ENCODE results near the gene DCANP1. TPM values are rescaled to one million over a fixed set of nuclear protein-coding genes. Genes with fewer than 3 reads are reported as not detected.
A peak's percentile ranks its signal among the peaks of the same experiment; 100 is the strongest.

Gene DCANP1
- polyA plus RNA-seq, 10 donors, result 0.08 to 0.23 (median 0.13) TPM; not detected in 6

DNA sequence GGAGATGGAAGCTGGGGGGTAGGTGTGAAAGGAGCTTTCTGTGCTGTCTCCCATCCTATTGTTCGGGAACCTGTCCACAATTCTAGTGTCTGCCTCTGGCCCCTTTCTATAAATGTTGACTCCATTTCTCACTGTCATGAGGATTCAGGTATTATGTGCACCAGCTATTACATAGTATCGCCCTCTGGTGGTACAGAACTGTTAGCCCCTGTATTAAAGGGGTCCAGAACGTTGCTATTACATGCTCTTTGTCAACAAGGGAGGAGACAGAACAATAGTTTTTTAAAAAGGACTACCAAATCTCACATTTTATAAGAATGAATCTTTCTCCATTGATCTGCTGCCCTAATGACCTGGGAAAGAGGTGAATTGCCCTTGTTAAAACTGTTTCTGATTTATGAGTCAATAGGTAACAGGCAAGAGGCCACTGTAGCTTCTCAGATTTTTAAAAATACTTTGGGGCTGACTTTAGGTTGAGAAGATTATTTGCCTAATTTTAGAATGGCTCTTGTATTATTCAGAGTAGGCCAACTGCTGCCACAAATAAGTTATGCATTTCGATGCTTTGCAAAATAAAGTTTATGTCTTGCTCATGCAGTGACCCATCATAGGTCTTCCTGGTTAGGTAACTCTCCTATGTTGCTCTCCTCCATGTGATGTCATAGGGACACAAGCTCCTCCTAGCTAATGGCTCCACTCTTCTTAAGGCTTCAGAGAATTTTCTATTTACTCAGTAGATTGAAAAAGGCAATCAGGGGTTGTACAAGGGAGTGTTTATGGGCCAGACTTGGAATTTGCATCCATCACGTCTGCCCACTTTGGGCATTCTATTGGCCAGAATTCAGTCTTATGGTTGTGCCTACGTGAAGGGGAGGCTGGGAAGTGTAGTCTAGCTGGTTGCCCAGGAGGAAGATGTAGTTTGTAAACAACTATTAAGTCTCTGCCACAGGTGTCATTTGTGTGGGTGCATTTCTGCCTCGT, 20.8 kb downstream of the DCANP1 start:
- no peak for DNase-seq

DNA sequence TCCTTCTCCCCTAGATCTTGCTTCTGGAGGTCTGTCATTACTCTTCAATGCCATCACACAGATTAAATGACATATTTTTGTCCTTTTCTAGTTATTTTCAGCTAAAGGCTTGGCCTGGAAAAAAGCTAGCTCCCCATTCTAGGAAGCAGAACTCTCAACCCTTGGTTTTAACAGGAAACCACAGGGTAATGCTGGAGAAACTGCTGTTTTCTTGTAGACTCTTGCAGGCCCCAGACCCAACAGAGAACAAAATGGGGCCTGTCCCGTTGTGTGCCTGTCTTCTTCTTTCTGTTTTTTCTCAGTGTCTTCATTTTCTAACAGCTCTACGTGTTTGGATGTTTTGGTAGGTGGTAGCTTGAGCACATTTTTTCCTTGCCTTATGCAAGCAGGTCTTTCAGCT, 21.5 kb downstream of the DCANP1 start:
- DNase-seq, result no peak

GRCh38 chr5:135423846-135424168, 23.3 kb downstream of the DCANP1 start:
- peak in 1 of 3 donors; percentile 54 for DNase-seq

- peak in 1 of 3 donors; percentile 59 for DNase-seq
Observed at GRCh38 chr5:135423146-135423845, 23.9 kb downstream of the DCANP1 start.

GRCh38 chr5:135422419-135422818, 24.7 kb downstream of the DCANP1 start:
- no peak for DNase-seq

DNA sequence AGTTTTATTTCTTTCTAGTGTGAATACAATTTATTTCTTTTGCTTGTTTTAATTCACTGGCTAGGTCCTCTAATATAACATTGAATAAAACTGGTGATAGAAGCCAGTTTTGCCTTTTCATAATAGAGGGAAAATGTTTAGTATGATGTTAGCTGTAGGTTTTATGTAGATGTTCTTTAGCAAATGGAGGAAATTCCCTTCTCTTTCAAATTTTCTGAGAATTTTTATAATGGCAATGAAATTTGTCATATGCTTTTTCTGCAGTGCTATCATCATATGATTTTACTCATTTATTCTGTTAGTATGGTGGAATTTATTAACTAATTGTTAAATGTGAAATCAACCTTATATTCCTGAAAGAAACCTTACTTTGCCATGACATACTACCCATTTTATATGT, 30.1 kb downstream of the DCANP1 start:
- no peak for DNase-seq

- no peak for DNase-seq
Observed at GRCh38 chr5:135405082-135405481, 42.1 kb downstream of the DCANP1 start.

- no peak for DNase-seq
Observed at GRCh38 chr5:135402031-135402430, 45.1 kb downstream of the DCANP1 start.

GRCh38 chr5:135400866-135401265, 46.3 kb downstream of the DCANP1 start:
- DNase-seq, result no peak

DNA sequence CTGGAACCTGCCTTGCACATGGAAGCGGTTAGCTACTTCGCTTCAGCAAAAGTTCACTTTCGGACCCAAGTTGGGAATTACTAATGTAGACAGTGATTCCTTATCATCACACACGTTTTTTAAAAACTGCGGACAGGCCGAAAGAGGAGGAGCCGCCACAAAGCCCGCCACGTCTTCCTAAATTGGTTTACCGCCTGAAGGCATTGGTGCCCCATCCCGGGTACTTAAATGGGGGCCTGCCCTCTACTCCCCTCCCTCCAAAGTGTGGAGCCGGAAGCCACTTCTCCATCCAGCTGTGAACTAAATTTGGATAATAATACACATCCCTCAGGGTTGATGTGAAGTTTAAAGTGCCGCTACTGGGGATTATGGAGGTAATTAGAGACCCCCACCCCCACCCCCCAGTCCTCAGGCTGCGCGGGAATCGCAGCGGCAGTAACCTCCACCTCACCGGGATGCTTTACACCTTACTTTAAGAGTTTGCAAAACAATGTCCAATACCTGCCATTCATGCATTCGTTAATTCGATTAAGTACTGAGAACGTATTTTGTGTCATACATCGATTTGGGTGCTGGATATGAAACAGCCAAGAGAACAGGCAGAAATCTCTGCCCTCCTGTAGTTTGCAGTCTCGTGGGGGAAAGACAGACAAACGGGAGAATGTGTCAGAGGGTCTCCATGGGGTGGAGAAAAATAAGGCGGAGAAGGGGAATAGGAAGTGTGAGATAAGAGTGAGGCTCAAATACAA, 47.2 kb downstream of the DCANP1 start:
- DNase-seq, result no peak

DNA sequence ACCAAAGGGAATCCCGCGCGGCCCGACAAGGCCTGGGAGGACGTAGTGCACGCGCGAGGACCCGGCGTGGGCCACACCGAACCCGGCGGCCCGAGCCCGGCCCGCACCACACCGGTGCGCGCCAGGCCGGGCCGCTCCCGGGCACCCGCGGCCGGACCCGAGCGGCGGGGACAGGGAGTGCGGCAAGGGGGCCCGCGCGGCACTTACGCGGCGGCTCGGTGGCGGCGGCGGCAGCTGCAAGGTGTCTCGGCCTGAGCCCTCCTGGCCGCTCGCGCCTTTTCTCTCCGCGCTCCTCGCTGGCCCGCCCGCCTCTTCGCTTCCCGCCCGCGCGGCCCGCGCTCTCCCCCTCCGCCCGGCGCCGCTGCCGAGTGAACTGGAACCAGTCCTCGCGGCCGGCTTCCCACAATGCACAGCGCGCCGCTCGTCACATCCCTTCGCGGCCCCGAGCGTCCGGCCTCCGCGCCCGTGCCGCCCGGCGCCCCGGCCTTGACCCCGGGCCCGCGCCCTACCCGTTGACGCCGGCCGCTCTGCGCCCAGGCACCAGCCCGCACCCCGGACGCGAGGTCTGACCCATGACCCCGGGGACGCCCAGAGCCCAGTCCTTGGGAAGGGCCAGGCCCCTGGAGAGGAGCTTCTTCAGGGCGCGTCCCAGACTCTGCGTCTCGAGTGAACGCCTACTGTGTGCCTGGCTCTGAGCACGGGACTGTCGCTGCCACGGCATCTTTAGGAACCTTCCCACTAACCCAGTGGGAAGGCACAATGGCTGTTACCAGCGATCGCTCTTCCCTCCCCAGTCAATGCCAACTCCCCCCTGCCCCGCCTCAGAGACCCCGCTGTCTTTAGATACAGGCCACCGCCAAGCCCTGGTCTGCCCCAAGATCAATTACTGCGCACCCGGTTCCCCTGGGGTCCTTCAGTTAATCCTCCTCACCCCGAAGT, 48.0 kb downstream of the DCANP1 start, which contains the start of gene MACROH2A1:
MACROH2A1 (minus strand) TSS at position 377 of the 939 bp plus-strand sequence. CDS start 10,138 bp downstream, outside the sequence.
- DNase-seq, result peak; percentile 85 to 96 (median 92)

DNA sequence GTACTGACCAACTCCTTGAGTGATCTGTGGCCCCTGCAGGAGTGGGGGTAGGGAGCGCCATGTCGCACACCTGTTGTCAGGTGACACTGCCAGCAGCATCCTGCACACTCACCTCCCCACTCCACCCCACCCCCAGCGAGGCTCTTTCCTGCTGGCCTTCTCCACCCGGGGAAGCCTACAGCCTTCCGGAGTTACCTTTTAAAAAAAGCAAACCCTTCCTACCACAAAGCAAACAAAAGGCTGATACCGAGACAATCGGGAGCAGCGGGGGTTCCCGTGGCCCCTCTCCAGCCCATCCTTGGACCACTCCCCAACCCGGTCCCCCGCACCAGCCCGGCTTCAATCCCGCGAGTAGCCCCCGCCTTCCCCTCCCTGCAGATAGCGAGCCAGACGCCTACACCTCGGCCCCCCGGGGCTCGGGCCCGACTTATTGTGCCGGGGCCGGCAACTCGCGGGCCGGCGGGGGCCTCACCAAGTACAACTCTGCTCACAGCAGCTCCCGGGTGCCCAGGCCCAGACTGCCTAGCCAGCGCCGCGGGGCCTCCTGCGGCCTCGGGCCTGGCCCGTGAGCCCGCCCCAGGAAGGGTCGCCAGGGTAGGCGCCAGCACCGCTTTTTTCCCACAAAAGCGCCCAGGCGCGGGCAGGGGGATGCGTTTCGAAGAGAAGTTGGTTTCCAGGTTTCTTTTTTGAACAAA, 48.8 kb downstream of the DCANP1 start:
- DNase-seq, result peak in 1 of 3 donors; percentile 67

GRCh38 chr5:135397084-135397483, 50.1 kb downstream of the DCANP1 start:
- DNase-seq, result no peak

DNA sequence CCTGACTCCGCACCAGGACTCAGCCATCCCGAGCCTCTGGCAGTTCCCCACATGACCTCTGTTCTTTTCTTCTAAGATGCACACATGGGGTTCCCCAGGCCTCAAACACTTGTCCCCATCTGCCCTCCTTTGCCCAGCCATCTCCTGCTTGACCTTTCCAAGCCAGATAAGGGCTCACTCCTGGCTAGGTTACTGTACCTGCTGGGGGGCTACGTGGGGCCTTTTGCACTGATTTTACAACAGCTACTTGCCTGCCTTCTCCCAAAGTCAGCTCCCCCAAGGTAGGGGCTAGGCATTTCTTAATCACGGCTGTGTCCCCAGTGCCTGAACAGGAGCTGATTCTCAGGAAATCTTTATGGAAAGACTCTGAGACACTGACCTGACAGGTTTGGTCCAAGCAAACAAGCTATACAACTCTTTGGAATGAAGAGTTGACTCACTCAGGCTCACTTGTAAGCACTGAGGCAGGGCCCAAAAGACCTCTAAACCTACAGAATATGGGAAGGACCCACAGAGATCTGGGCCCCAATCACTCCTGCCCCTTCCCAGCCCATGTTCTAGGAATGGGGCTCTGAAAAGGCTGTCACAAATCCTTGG, 50.6 kb downstream of the DCANP1 start:
- DNase-seq, result no peak

DNA sequence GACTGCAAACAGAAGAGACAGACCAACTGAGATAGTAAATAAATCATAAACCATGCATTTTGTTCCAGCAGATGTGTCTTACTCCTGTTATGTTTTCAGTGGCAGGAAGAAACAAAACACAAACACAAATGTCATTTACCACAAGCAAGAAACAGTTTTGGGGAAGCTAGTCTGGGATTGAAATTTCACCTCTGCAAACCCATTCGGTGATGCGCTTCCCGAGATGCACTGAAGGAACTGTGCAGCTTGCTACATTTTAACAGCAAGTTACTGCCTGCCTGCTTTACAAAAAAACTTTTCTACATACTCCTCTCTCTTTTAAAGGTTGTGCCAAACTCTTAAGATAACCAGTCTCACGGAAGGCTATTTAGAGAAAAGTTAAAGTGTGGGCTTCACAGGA, 51.3 kb downstream of the DCANP1 start:
- DNase-seq, result no peak

GRCh38 chr5:135395451-135395850, 51.7 kb downstream of the DCANP1 start:
- no peak for DNase-seq

Measured in muscle of back (tissue), 11 donors.